ENCODE data around the gene RPS27L.
"Not testable (repeated sequence)": the region's sequence is repeated elsewhere in the genome, so short reads cannot be mapped to it uniquely, and the experiment has no call there.

The RPS27L gene

GRCh38 chr15:63124506-63124905 lies 32.8 kb downstream of the RPS27L start:
- Histone ChIP-seq H3K4me3 (ENCODE audit: low read length) (no peak overlapping the region), H3K9me3 (ENCODE audit: control insufficient read depth, low read length) (no peaks in the 10 kb centered on the region), H3K27me3 (ENCODE audit: control insufficient read depth, insufficient read depth, low read length) (no peaks in the 10 kb centered on the region), H3K9ac (ENCODE audit: low read length) (no peak overlapping the region), H3K4me1 (ENCODE audit: control insufficient read depth, insufficient read depth, low read length) (no peaks in the 10 kb centered on the region), H3K36me3 (ENCODE audit: control insufficient read depth, insufficient read depth, low read length) (no peaks in the 10 kb centered on the region)

GRCh38 chr15:63122002-63122875 lies 35.0 kb downstream of the RPS27L start:
- no peaks in the 10 kb centered on the region for H3K36me3 ChIP-seq (ENCODE audit: control insufficient read depth, insufficient read depth, low read length)
- no peaks in the 10 kb centered on the region for H3K27me3 ChIP-seq (ENCODE audit: control insufficient read depth, insufficient read depth, low read length)
- H3K9ac ChIP-seq (ENCODE audit: low read length): peak overlapping the region; percentile 89
- no peaks in the 10 kb centered on the region for H3K9me3 ChIP-seq (ENCODE audit: control insufficient read depth, low read length)
- peak overlapping the region; percentile 60 for H3K4me3 ChIP-seq (ENCODE audit: low read length)
- no peaks in the 10 kb centered on the region for H3K4me1 ChIP-seq (ENCODE audit: control insufficient read depth, insufficient read depth, low read length)

DNA sequence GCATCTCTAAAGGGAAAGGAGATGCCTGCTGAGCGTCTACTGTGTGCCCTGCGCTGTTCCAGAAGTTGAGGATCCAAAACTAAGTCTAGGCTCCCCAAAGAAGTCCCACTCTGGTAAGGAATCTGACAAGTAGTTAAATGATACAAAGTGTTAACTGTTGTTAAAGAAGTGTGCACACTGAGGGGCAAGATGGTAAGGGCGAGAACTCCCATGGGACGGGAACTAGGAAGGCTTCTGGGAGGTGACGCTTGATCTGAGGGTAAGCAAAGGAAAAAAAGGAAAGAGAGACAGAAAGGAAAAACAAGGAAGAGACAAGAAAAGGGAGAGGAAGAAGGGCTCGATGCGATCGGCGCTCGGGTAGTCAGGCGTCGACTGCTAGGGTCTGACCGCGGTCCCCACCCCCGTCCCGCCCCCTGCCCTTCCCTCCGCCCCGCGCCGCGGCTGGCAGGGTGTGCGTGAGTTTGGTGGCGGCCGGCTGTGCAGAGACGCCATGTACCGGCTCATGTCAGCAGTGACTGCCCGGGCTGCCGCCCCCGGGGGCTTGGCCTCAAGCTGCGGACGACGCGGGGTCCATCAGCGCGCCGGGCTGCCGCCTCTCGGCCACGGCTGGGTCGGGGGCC lies 35.8 kb downstream of the RPS27L start, which contains the start of gene LACTB:
Gene LACTB, plus strand, starts transcription at position 480 of the 620 bp plus-strand sequence. Its CDS starts 11 bp downstream, at position 491.
- Histone ChIP-seq H3K4me1 (ENCODE audit: control insufficient read depth, insufficient read depth, low read length) (no peaks in the 10 kb centered on the region), H3K9ac (ENCODE audit: low read length) (peak within 1 kb of the TSS; percentile 89), H3K4me3 (ENCODE audit: low read length) (peak within 1 kb of the TSS; percentile 60), H3K9me3 (ENCODE audit: control insufficient read depth, low read length) (no peaks in the 10 kb centered on the region), H3K36me3 (ENCODE audit: control insufficient read depth, insufficient read depth, low read length) (no peaks in the 10 kb centered on the region), H3K27me3 (ENCODE audit: control insufficient read depth, insufficient read depth, low read length) (no peaks in the 10 kb centered on the region)

- Histone ChIP-seq H3K27me3 (ENCODE audit: control insufficient read depth, insufficient read depth, low read length) (no peaks in the 10 kb centered on the region), H3K4me1 (ENCODE audit: control insufficient read depth, insufficient read depth, low read length) (no peaks in the 10 kb centered on the region), H3K36me3 (ENCODE audit: control insufficient read depth, insufficient read depth, low read length) (no peaks in the 10 kb centered on the region), H3K9me3 (ENCODE audit: control insufficient read depth, low read length) (no peaks in the 10 kb centered on the region), H3K4me3 (ENCODE audit: low read length) (no peak overlapping the region), H3K9ac (ENCODE audit: low read length) (no peak overlapping the region)
Measured at GRCh38 chr15:63118854-63119253, 38.4 kb downstream of the RPS27L start.

GRCh38 chr15:63114465-63114864 lies 42.8 kb downstream of the RPS27L start:
- Histone ChIP-seq H3K27me3 (ENCODE audit: control insufficient read depth, insufficient read depth, low read length) (no peaks in the 10 kb centered on the region), H3K9me3 (ENCODE audit: control insufficient read depth, low read length) (no peaks in the 10 kb centered on the region), H3K4me3 (ENCODE audit: low read length) (no peak overlapping the region), H3K36me3 (ENCODE audit: control insufficient read depth, insufficient read depth, low read length) (no peaks in the 10 kb centered on the region), H3K9ac (ENCODE audit: low read length) (no peak overlapping the region), H3K4me1 (ENCODE audit: control insufficient read depth, insufficient read depth, low read length) (no peaks in the 10 kb centered on the region)

GRCh38 chr15:63112871-63113270 lies 44.4 kb downstream of the RPS27L start:
- Histone ChIP-seq H3K4me3 (ENCODE audit: low read length) (no peak overlapping the region), H3K9ac (ENCODE audit: low read length) (no peak overlapping the region), H3K27me3 (ENCODE audit: control insufficient read depth, insufficient read depth, low read length) (no peaks in the 10 kb centered on the region), H3K36me3 (ENCODE audit: control insufficient read depth, insufficient read depth, low read length) (no peaks in the 10 kb centered on the region), H3K4me1 (ENCODE audit: control insufficient read depth, insufficient read depth, low read length) (no peaks in the 10 kb centered on the region), H3K9me3 (ENCODE audit: control insufficient read depth, low read length) (no peaks in the 10 kb centered on the region)

DNA sequence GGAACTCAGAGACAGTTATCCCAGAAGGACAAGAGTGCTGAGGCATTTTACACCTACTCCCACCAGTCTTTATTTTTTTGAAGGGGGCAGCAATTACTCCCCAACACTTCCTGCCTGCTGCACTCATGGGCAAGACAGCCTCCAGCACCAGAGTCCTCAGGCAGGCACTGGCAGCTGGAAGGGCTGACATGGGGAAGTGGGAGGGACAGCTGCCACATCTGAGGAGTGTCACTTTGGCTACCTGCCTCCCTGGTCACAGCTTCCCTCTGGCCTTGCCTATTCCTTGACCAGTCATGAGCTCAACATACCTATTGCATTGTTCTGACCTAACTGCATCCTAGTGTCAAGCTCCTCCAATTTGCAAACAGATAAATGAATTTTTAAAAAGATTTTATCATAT lies 45.8 kb downstream of the RPS27L start:
- H3K27me3 ChIP-seq (ENCODE audit: control insufficient read depth, insufficient read depth, low read length): no peaks in the 10 kb centered on the region
- no peaks in the 10 kb centered on the region for H3K4me1 ChIP-seq (ENCODE audit: control insufficient read depth, insufficient read depth, low read length)
- no peaks in the 10 kb centered on the region for H3K36me3 ChIP-seq (ENCODE audit: control insufficient read depth, insufficient read depth, low read length)
- H3K4me3 ChIP-seq (ENCODE audit: low read length): no peak overlapping the region
- no peak overlapping the region for H3K9ac ChIP-seq (ENCODE audit: low read length)
- H3K9me3 ChIP-seq (ENCODE audit: control insufficient read depth, low read length): no peaks in the 10 kb centered on the region

DNA sequence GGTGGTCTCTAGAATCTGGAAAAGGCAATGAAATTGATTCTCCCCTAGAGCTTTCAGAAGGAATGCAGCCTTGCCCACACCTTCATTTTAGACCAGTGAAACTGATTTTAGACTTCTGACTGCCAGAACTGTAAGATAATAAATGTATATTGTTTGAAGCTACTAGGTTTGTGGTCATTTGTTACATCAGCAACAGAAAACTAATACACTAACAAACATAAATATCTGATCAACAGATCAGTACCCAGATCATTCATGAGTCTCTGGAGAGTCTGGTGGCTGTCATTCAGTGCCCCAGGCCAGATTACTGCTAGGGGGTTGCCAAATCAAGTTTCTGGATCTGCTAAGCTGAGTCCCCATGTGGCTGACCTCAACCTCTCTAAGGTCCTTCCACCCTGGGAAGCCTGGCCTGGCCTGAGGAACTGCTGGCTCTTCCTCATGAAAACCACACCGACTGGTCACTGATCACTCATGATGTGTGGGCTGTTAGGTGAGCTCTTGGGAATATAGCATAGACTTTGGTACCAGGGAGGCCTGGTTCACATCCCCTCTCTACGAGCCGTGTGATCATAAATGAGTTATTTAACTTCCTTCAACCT lies 46.8 kb downstream of the RPS27L start:
- no peak overlapping the region for H3K4me3 ChIP-seq (ENCODE audit: low read length)
- H3K9ac ChIP-seq (ENCODE audit: low read length): no peak overlapping the region
- H3K27me3 ChIP-seq (ENCODE audit: control insufficient read depth, insufficient read depth, low read length): no peaks in the 10 kb centered on the region
- H3K9me3 ChIP-seq (ENCODE audit: control insufficient read depth, low read length): no peaks in the 10 kb centered on the region
- H3K4me1 ChIP-seq (ENCODE audit: control insufficient read depth, insufficient read depth, low read length): no peaks in the 10 kb centered on the region
- H3K36me3 ChIP-seq (ENCODE audit: control insufficient read depth, insufficient read depth, low read length): no peaks in the 10 kb centered on the region

- no peak overlapping the region for H3K4me3 ChIP-seq (ENCODE audit: low read length)
- H3K9me3 ChIP-seq (ENCODE audit: control insufficient read depth, low read length): no peaks in the 10 kb centered on the region
- H3K9ac ChIP-seq (ENCODE audit: low read length): no peak overlapping the region
- H3K4me1 ChIP-seq (ENCODE audit: control insufficient read depth, insufficient read depth, low read length): no peaks in the 10 kb centered on the region
- H3K27me3 ChIP-seq (ENCODE audit: control insufficient read depth, insufficient read depth, low read length): no peaks in the 10 kb centered on the region
- H3K36me3 ChIP-seq (ENCODE audit: control insufficient read depth, insufficient read depth, low read length): no peaks in the 10 kb centered on the region
Measured at GRCh38 chr15:63109920-63110319, 47.4 kb downstream of the RPS27L start.

GRCh38 chr15:63109498-63109897 lies 47.8 kb downstream of the RPS27L start:
- Histone ChIP-seq H3K9me3 (ENCODE audit: control insufficient read depth, low read length) (no peaks in the 10 kb centered on the region), H3K27me3 (ENCODE audit: control insufficient read depth, insufficient read depth, low read length) (no peaks in the 10 kb centered on the region), H3K36me3 (ENCODE audit: control insufficient read depth, insufficient read depth, low read length) (no peaks in the 10 kb centered on the region)

DNA sequence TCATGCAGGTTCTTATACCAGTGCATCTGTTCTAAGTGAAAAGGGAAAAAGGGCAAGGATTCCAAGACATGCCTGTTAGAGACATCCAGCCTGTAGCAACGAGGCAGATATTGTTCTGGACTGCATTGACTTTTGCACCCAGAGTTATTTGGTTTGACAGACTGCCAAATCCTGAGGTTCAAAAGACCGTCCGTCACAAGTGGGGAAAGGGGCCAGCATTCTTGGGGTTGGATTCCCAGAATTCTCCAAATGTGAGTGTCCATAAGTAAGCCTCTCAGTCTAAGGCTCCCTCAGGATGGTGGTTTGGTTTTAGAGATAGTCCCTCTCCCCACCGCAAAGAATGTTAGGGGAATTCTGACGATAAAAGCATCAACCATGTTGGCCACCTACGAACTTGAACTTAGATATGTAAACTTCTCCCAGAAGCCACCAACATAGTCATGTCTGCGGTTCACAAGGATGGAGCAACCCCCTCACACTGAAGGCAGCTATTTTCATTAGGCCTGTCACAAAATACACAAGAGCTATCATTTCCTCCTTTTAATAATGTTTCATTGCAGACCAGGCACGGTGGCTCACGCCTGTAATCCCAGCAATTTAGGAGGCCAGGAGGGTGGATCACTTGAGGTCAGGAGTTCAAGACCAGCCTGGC lies 49.3 kb downstream of the RPS27L start:
- Histone ChIP-seq H3K4me3 (ENCODE audit: low read length) (no peak overlapping the region), H3K9me3 (ENCODE audit: control insufficient read depth, low read length) (no peaks in the 10 kb centered on the region), H3K9ac (ENCODE audit: low read length) (no peak overlapping the region), H3K36me3 (ENCODE audit: control insufficient read depth, insufficient read depth, low read length) (no peaks in the 10 kb centered on the region), H3K27me3 (ENCODE audit: control insufficient read depth, insufficient read depth, low read length) (no peaks in the 10 kb centered on the region), H3K4me1 (ENCODE audit: control insufficient read depth, insufficient read depth, low read length) (no peaks in the 10 kb centered on the region)

More at GRCh38 chr15:63109498-63109897, 47.8 kb downstream of the RPS27L start:
- no peak overlapping the region for H3K4me3 ChIP-seq (ENCODE audit: low read length)
- no peak overlapping the region for H3K9ac ChIP-seq (ENCODE audit: low read length)
- H3K4me1 ChIP-seq (ENCODE audit: control insufficient read depth, insufficient read depth, low read length): no peaks in the 10 kb centered on the region

DNA sequence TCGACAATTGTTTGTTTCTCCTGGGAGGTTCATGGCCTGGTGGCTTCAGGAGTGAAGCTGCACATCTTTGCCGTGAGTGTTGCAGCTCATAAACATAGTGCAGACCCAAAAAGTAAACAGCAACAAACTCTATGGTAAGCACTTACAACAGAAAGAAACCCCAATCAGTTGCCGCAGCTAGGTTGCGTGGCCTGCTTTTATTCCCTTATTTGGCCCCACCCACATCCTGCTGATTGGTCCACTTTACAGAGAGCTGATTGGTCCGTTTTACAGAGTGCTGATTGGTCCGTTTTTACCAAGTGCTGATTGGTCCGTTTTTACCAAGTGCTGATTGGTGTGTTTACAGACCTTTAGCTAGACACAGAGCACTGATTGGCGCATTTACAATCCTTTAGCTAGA lies 51.9 kb downstream of the RPS27L start:
- H3K36me3 ChIP-seq (ENCODE audit: control insufficient read depth, insufficient read depth, low read length); H3K9ac ChIP-seq (ENCODE audit: low read length); H3K9me3 ChIP-seq (ENCODE audit: control insufficient read depth, low read length); H3K27me3 ChIP-seq (ENCODE audit: control insufficient read depth, insufficient read depth, low read length); H3K4me3 ChIP-seq (ENCODE audit: low read length); H3K4me1 ChIP-seq (ENCODE audit: control insufficient read depth, insufficient read depth, low read length): not testable (repeated sequence)

Data from mucosa of stomach (tissue), 1 donor.